Endothelial cell of umbilical vein (primary cell): Measurements from ENCODE around the gene CSF3. TPM values are rescaled to one million over a fixed set of nuclear protein-coding genes. Genes with fewer than 3 reads are reported as not detected.

Experiments
- BruUV-seq: library from RNA; stranded (reverse); fragments of 400-500 nt; replicated peaks from 2 replicates; lab custom pipeline; 2021; lab: Mats Ljungman, UMichigan
- CTCF ChIA-PET: fragments of 300-600, 350-600 bp; sonication (Branson Sonifier 250); formaldehyde crosslinking; loops from one replicate; lab custom pipeline; 2021; ENCODE audit warnings: antibody characterized with exemption, inconsistent platforms; lab: Charles Lee
- POLR2A ChIA-PET: fragments of 300-600, 350-600 bp; sonication (Branson Sonifier 250); formaldehyde crosslinking; loops from one replicate; lab custom pipeline; 2021; ENCODE audit warnings: antibody characterized with exemption, inconsistent platforms; lab: Charles Lee
- DNase-seq: peaks from one replicate; pipeline ENCODE4 v3.0.0-alpha.2; 2011; ENCODE audit warnings: low read depth, low spot score
- FAIRE-seq: peaks from 2 replicates; lab custom pipeline; 2011; peaks lifted over from hg19 to GRCh38; lab: Jason Lieb, UNC
- H2AFZ ChIP-seq: 2 replicates; pipeline ENCODE4 v1.6.0; 2012; ENCODE audit warnings: low read depth, low read length, control low read depth, inconsistent platforms
- H3K27ac ChIP-seq: 2 replicates; pipeline ENCODE4 v1.5.1; 2011; ENCODE audit warnings: low read depth, mild to moderate bottlenecking, control low read depth, low read length, moderate library complexity; ENCODE audit not compliant: insufficient read depth
- H3K27me3 ChIP-seq, 2 experiments: 2 replicates each; pipeline versions ENCODE4 v1.6.0 to v1.6.1; 2011; ENCODE audit warnings: low read length in 2 of 2, mixed read lengths in 1 of 2; ENCODE audit not compliant: control insufficient read depth in 2 of 2, insufficient read depth in 2 of 2
- H3K36me3 ChIP-seq, 2 experiments: 2 replicates in 1 of 2; 3 replicates in 1 of 2; pipeline ENCODE4 v1.5.1; 2011; ENCODE audit warnings: low read length in 2 of 2, mild to moderate bottlenecking in 1 of 2, moderate library complexity in 1 of 2; ENCODE audit not compliant: control insufficient read depth in 2 of 2, insufficient read depth in 2 of 2; ENCODE audit errors: extremely low read depth in 1 of 2
- H3K4me1 ChIP-seq: 3 replicates; pipeline ENCODE4 v1.5.1; 2011; ENCODE audit warnings: mild to moderate bottlenecking, low read length; ENCODE audit not compliant: control insufficient read depth, insufficient read depth; ENCODE audit errors: extremely low read depth
- H3K4me2 ChIP-seq: 2 replicates; pipeline ENCODE4 v1.6.1; 2011; ENCODE audit warnings: low read length, control low read depth, mixed read lengths; ENCODE audit not compliant: insufficient read depth
- H3K4me3 ChIP-seq, 3 experiments: fragments of 200-600 bp in 1 of 3; sonication (generic), shearing (Covaris generic) in 1 of 3; replicated peaks in 1 of 3; 2 replicates each; pipeline ENCODE4 v1.5.1; 2011 to 2016; ENCODE audit warnings: control low read depth in 3 of 3, low read length in 3 of 3, mild to moderate bottlenecking in 2 of 3, inconsistent platforms in 1 of 3, low read depth in 1 of 3, moderate library complexity in 1 of 3; ENCODE audit not compliant: insufficient read depth in 1 of 3
- H3K79me2 ChIP-seq: 2 replicates; pipeline ENCODE4 v1.6.0; 2012; ENCODE audit warnings: low read length, inconsistent platforms; ENCODE audit not compliant: control insufficient read depth, insufficient read depth
- H3K9ac ChIP-seq: replicated peaks from 2 replicates; pipeline ENCODE3; 2011; ENCODE audit warnings: low read length, control low read depth; ENCODE audit not compliant: insufficient read depth; ENCODE audit errors: extremely low read depth
- H3K9me1 ChIP-seq: replicated peaks from 3 replicates; pipeline ENCODE4 v1.6.0; 2011; ENCODE audit warnings: mild to moderate bottlenecking, low read length; ENCODE audit not compliant: control insufficient read depth, insufficient read depth; ENCODE audit errors: extremely low read depth
- H3K9me3 ChIP-seq: replicated peaks from 2 replicates; pipeline ENCODE4 v1.5.1; 2012; ENCODE audit warnings: low read length, inconsistent platforms; ENCODE audit not compliant: control insufficient read depth, insufficient read depth
- H4K20me1 ChIP-seq: replicated peaks from 2 replicates; pipeline ENCODE3; 2011; ENCODE audit warnings: mild to moderate bottlenecking, low read length; ENCODE audit not compliant: control insufficient read depth, insufficient read depth; ENCODE audit errors: extremely low read depth
- CTCF ChIP-seq, 2 donors: IDR thresholded peaks; 1 replicate in 1 of 2; 2 replicates in 1 of 2; pipeline ENCODE4 v1.5.1; 2011; ENCODE audit warnings: low read length in 2 of 2, mild to moderate bottlenecking in 2 of 2, moderate library complexity in 2 of 2, control low read depth in 1 of 2, inconsistent platforms in 1 of 2, low read depth in 1 of 2; ENCODE audit not compliant: insufficient read depth in 1 of 2; ENCODE audit errors: extremely low read depth in 1 of 2
- EZH2 ChIP-seq: IDR thresholded peaks from 2 replicates; pipeline ENCODE4 v1.6.1; 2012; ENCODE audit warnings: borderline replicate concordance, low read depth, mild to moderate bottlenecking, moderate library complexity, low read length, inconsistent platforms; ENCODE audit not compliant: severe bottlenecking
- FOS ChIP-seq: IDR thresholded peaks from 2 replicates; pipeline ENCODE4 v1.6.1; 2011; ENCODE audit warnings: mild to moderate bottlenecking, low read length, moderate library complexity, borderline replicate concordance; ENCODE audit not compliant: insufficient read depth
- GATA2 ChIP-seq: IDR thresholded peaks from 2 replicates; pipeline ENCODE4 v1.7.0; 2011; ENCODE audit warnings: low read depth, mild to moderate bottlenecking, moderate library complexity, mixed read lengths, low read length; ENCODE audit not compliant: insufficient read length, insufficient read depth
- JUN ChIP-seq: IDR thresholded peaks from 2 replicates; pipeline ENCODE4 v1.6.1; 2011; ENCODE audit warnings: borderline replicate concordance, low read depth; ENCODE audit not compliant: insufficient read length, insufficient read depth
- MAX ChIP-seq: IDR thresholded peaks from 2 replicates; pipeline ENCODE4 v1.6.1; 2011; ENCODE audit not compliant: insufficient read depth, insufficient read length
- MYC ChIP-seq: IDR thresholded peaks from one replicate; pipeline ENCODE4 v1.6.1; 2011; ENCODE audit warnings: mild to moderate bottlenecking, low read depth, low read length
- POLR2A ChIP-seq: IDR thresholded peaks from 2 replicates; pipeline ENCODE4 v1.6.1; 2012; ENCODE audit warnings: low read depth, mild to moderate bottlenecking, control low read depth, low read length
- POLR2AphosphoS5 ChIP-seq: IDR thresholded peaks from 2 replicates; pipeline ENCODE4 v1.6.1; 2012; ENCODE audit warnings: low read depth, mild to moderate bottlenecking, control low read depth, low read length, moderate library complexity; ENCODE audit not compliant: insufficient read depth
- dilution Hi-C: fragments of 300-500 bp; cut with MboI; formaldehyde crosslinking; loops from one replicate; pipeline ENCODE4 v1.15.0; 2019; ENCODE audit warnings: low sequenced_read_pairs; ENCODE audit not compliant: extremely low pct_ligation_motif_present
- intact Hi-C: fragments of 100-400 bp; cut with micrococcal nuclease; formaldehyde crosslinking; loops from one replicate; pipeline ENCODE4 v1.10.0; 2022
- polyA plus RNA-seq, 4 experiments: library from polyadenylated mRNA; depleted of rRNA in 3 of 4; stranded (reverse) in 3 of 4; unstranded in 1 of 4; fragments of >200 nt; gene quantifications; 2 replicates each; pipeline versions ENCODE4 v1.2.1 to v1.2.3, GENCODE V29; 2011 to 2012; ENCODE audit warnings: missing spikeins in 1 of 4
- total RNA-seq: library from RNA; stranded (reverse); gene quantifications from 2 replicates; pipeline ENCODE4 v1.2.3, GENCODE V29; 2021

Gene CSF3
- total and polyA plus RNA-seq, 2 donors (not counting 3 experiments of a cell fraction or from before 2014, with no cell fraction given) = 1.0 to 2.9 TPM

GRCh38 chr17:39968761-39969160 is 46.5 kb upstream of the CSF3 start:
- H3K4me1 ChIP-seq = no peaks in the 10 kb centered on the region
- DNase-seq (no peak), FAIRE-seq (no peak)
- BruUV-seq = no TSS peak
- H3K9me3 ChIP-seq = no peaks in the 10 kb centered on the region
- H3K9me1 ChIP-seq = no peaks in the 10 kb centered on the region
- dilution Hi-C loops = no loop called here
- peaks cover 11 to 27% of the 10 kb centered on the region in 2 experiments for H3K27me3 ChIP-seq
- no peak overlapping the region for H2AFZ ChIP-seq
- no peaks in the 10 kb centered on the region for H3K79me2 ChIP-seq
- CTCF ChIA-PET = interaction anchor here (0.6 to 2.8 kb wide), 3 partner anchors 11 to 822 kb away, joined by 3 to 18 read pairs (median 6); no protein-coding TSS in a partner anchor
- TF ChIP-seq CTCF (IDR thresholded peaks at IDR 0.05; ENCODE audit: extremely low read depth in 1 of 2, insufficient read depth in 1 of 2, low read depth in 1 of 2, low read length in 2 of 2) = no peak
- TF ChIP-seq JUN = no peak
- TF ChIP-seq MYC = no peak
- no peak for TF ChIP-seq GATA2
- no peak for TF ChIP-seq EZH2
- TF ChIP-seq MAX = no peak
- no peak for TF ChIP-seq POLR2AphosphoS5
- no peak for TF ChIP-seq FOS
- no peak for TF ChIP-seq POLR2A
- no peaks in the 10 kb centered on the region for H3K36me3 ChIP-seq
- POLR2A ChIA-PET = no interaction called here
- H3K27ac ChIP-seq = no peak overlapping the region
- no peaks in the 10 kb centered on the region for H4K20me1 ChIP-seq
- no peak overlapping the region for H3K9ac ChIP-seq
- no peak overlapping the region for H3K4me3 ChIP-seq
- intact Hi-C loops = no loop called here
- no peak overlapping the region for H3K4me2 ChIP-seq
